HFFc6 (cell line): ENCODE measurements around the gene FAM78B. TPM values are rescaled to one million over a fixed set of nuclear protein-coding genes. Genes with fewer than 3 reads are reported as not detected.

Experiments
- DNase-seq: peaks from one replicate; pipeline ENCODE4 v3.0.0-alpha.2; 2018
- H3K27ac Mint-ChIP-seq: 2 replicates; pipeline ENCODE4 v1.8.0; 2020; ENCODE audit warnings: mild to moderate bottlenecking, mixed read lengths
- H3K27me3 Mint-ChIP-seq: 2 replicates; pipeline ENCODE4 v1.8.0; 2021; ENCODE audit warnings: mild to moderate bottlenecking, moderate library complexity, mixed read lengths; ENCODE audit not compliant: insufficient read depth
- H3K36me3 Mint-ChIP-seq: 2 replicates; pipeline ENCODE4 v1.8.0; 2021; ENCODE audit warnings: low read depth, mixed read lengths
- H3K4me1 Mint-ChIP-seq: 2 replicates; pipeline ENCODE4 v1.8.0; 2020; ENCODE audit warnings: low read depth, mixed read lengths
- H3K4me3 Mint-ChIP-seq: 2 replicates; pipeline ENCODE4 v1.8.0; 2020; ENCODE audit warnings: mild to moderate bottlenecking, moderate library complexity, mixed read lengths
- H3K9me3 Mint-ChIP-seq: 2 replicates; pipeline ENCODE4 v1.8.0; 2020; ENCODE audit warnings: mild to moderate bottlenecking, mixed read lengths
- long read RNA-seq: library from polyadenylated mRNA; unstranded; transcript quantifications from one replicate; pipeline ENCODE4 v2.0.0, GENCODE V29; 2019
- total RNA-seq, 6 experiments: library from RNA; stranded (reverse); fragmentation: NEBNext Ultra II Directional; extraction: Animal tissue kit (Norgen Biotek cat#: 25700); gene quantifications; 2 replicates in 1 of 6; 3 replicates in 5 of 6; pipeline ENCODE4 v1.2.3, GENCODE V29; 2021
- TF ChIP-seq, protein P1 (sequence below): fragments of 200-600 bp; sonication (generic); IDR thresholded peaks from 2 replicates; pipeline ENCODE4 v1.5.0; 2021; ENCODE audit warnings: antibody characterized with exemption, mild to moderate bottlenecking

The FAM78B gene, protein sequence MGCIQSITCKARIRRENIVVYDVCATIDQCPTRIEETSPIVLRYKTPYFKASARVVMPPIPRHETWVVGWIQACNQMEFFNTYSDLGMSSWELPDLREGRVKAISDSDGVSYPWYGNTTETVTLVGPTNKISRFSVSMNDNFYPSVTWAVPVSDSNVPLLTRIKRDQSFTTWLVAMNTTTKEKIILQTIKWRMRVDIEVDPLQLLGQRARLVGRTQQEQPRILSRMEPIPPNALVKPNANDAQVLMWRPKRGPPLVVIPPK
- total RNA-seq, result under 1 TPM in 2 of 6 experiments, not detected in 4; 0.11 to 0.14 TPM
- long read RNA-seq, result 0 reads

GRCh38 chr1:166166698-166167571 is at the start of gene FAM78B:
Gene FAM78B (minus strand): TSS chr1:166167001. CDS start chr1:166166248, 753 bp downstream.
- Mint-ChIP-seq H3K36me3 (no peaks in the 10 kb centered on the region), H3K4me1 (no peaks in the 10 kb centered on the region), H3K27ac (no peak within 1 kb of the TSS), H3K27me3 (peaks cover 4% of the 10 kb centered on the region; the same call in 1 of the 2 replicates), H3K9me3 (no peaks in the 10 kb centered on the region), H3K4me3 (no peak within 1 kb of the TSS; the same call in 1 of the 2 replicates)
- TF ChIP-seq, protein P1, sequence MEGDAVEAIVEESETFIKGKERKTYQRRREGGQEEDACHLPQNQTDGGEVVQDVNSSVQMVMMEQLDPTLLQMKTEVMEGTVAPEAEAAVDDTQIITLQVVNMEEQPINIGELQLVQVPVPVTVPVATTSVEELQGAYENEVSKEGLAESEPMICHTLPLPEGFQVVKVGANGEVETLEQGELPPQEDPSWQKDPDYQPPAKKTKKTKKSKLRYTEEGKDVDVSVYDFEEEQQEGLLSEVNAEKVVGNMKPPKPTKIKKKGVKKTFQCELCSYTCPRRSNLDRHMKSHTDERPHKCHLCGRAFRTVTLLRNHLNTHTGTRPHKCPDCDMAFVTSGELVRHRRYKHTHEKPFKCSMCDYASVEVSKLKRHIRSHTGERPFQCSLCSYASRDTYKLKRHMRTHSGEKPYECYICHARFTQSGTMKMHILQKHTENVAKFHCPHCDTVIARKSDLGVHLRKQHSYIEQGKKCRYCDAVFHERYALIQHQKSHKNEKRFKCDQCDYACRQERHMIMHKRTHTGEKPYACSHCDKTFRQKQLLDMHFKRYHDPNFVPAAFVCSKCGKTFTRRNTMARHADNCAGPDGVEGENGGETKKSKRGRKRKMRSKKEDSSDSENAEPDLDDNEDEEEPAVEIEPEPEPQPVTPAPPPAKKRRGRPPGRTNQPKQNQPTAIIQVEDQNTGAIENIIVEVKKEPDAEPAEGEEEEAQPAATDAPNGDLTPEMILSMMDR, result no peak
- no peak for DNase-seq

GRCh38 chr1:166202546-166202945 is 35.7 kb upstream of the FAM78B start:
- H3K9me3 Mint-ChIP-seq, result peaks cover 43% of the 10 kb centered on the region
- no peak overlapping the region for H3K4me3 Mint-ChIP-seq
- no peaks in the 10 kb centered on the region for H3K27me3 Mint-ChIP-seq
- H3K27ac Mint-ChIP-seq, result no peak overlapping the region
- TF ChIP-seq, protein P1, result no peak
- no peaks in the 10 kb centered on the region for H3K4me1 Mint-ChIP-seq
- DNase-seq, result no peak
- H3K36me3 Mint-ChIP-seq, result peaks cover 5% of the 10 kb centered on the region; the same call in 1 of the 2 replicates

DNA sequence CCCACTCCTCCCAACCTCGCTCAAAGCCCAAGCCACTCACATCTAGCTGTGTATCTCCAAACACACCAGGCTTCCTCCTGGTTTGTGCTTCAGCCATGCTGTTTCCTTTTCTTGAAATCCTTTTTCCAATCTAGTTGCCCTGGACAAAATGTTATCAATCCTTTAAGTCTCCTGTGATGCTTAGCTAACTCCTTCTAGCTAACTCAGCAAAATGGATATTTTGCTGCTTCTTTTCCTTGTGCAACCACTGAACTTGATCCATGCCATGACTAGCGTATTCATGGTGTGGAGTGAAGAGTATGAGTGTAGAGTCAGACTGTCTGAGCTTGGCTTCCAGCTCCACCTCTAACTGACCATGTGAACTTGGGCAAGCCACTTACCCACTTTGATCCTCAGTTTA is 33.9 kb upstream of the FAM78B start:
- no peak overlapping the region for H3K4me3 Mint-ChIP-seq
- no peak overlapping the region for H3K27ac Mint-ChIP-seq
- H3K4me1 Mint-ChIP-seq, result no peaks in the 10 kb centered on the region
- no peaks in the 10 kb centered on the region for H3K27me3 Mint-ChIP-seq
- peaks cover 50% of the 10 kb centered on the region for H3K9me3 Mint-ChIP-seq
- DNase-seq, result no peak
- peaks cover 5% of the 10 kb centered on the region; the same call in 1 of the 2 replicates for H3K36me3 Mint-ChIP-seq
- TF ChIP-seq, protein P1, result no peak

DNA sequence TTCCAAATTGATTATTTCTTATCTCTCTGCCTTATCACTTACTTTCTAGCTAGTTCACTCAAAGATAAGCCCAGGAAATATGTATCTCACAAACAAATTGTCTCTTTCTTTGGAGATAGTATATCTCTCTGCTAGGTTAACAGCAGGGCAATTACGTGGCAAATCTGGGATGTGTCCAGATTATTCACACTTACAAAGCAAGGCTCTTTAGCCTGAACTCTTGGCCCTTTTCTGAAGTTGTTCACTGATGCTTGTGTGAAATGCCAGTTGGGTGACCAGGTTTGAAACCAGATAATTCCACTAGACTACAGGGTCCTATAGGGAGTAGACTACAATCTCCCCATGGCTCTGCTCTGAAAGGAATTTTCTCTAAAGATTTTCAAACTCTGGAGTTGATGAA is 30.8 kb upstream of the FAM78B start:
- Mint-ChIP-seq H3K4me1 (no peaks in the 10 kb centered on the region), H3K27ac (no peak overlapping the region), H3K36me3 (no peaks in the 10 kb centered on the region), H3K27me3 (no peaks in the 10 kb centered on the region), H3K4me3 (no peak overlapping the region), H3K9me3 (peaks cover 41% of the 10 kb centered on the region)
- TF ChIP-seq, protein P1, result no peak
- DNase-seq, result no peak

DNA sequence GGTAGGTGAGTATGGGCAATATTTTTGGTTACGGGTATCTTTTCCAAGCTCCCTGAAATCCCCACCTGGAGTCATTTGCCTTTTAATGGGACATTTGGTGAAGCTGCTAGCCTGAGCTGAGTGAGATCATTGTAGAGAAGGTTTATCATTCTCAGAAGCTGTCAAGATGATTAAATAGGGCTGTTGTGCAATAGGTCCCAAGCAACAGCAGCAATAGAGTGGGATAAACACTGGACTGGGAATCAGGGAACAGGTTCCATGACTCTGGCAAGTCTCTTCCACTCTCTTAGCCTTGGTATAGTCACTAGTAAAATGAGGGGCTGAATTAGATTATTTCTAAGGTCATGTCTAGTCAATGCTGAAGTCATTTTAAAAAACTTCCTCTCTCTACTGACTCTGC is 30.3 kb upstream of the FAM78B start:
- no peaks in the 10 kb centered on the region for H3K4me1 Mint-ChIP-seq
- DNase-seq, result no peak
- H3K27me3 Mint-ChIP-seq, result no peaks in the 10 kb centered on the region
- no peaks in the 10 kb centered on the region for H3K36me3 Mint-ChIP-seq
- peaks cover 38% of the 10 kb centered on the region for H3K9me3 Mint-ChIP-seq
- H3K27ac Mint-ChIP-seq, result no peak overlapping the region
- TF ChIP-seq, protein P1, result no peak
- no peak overlapping the region for H3K4me3 Mint-ChIP-seq
